Astrocyte of the cerebellum (primary cell): ENCODE data around the gene PSPH.

Source experiments
- DNase-seq: peaks from one replicate; pipeline ENCODE4 v3.0.0-alpha.2; 2011; ENCODE audit warnings: low read depth
- H3K4me3 ChIP-seq: 2 replicates; pipeline ENCODE4 v1.5.1; 2011; ENCODE audit warnings: mild to moderate bottlenecking, low read depth, low read length, moderate library complexity
- CTCF ChIP-seq: IDR thresholded peaks from 2 replicates; pipeline ENCODE4 v1.5.1; 2012; ENCODE audit warnings: low read length, low read depth, moderate library complexity, mild to moderate bottlenecking; ENCODE audit errors: missing control alignments
- in situ Hi-C: cut with HindIII; loops from 2 replicates; pipeline ENCODE4 v1.10.0; 2017; ENCODE audit warnings: low sequenced_read_pairs

Gene PSPH

GRCh38 chr7:55965100-55965470 lies 86.2 kb downstream of the PSPH start:
- in situ Hi-C loops: no loop called here
- DNase-seq: no peak
- H3K4me3 ChIP-seq: peak overlapping the region; percentile 64
- no peak for TF ChIP-seq CTCF

- in situ Hi-C loops: no loop called here
- peak within 1 kb of the TSS; percentile 64 for H3K4me3 ChIP-seq
- peak; percentile 23 for TF ChIP-seq CTCF
- DNase-seq: no peak
These were observed 86.8 kb downstream of the PSPH start, which contains the start of gene NIPSNAP2 for GRCh38 chr7:55964261-55965099. NIPSNAP2 (plus strand) TSS chr7:55964585; CDS start chr7:55964610, 25 bp downstream.

- DNase-seq: no peak
- peak overlapping the region; percentile 64 for H3K4me3 ChIP-seq
- TF ChIP-seq CTCF: no peak
- in situ Hi-C loops: no loop called here
These were observed 87.6 kb downstream of the PSPH start for GRCh38 chr7:55963584-55964168.

- in situ Hi-C loops: no loop called here
- no peak overlapping the region for H3K4me3 ChIP-seq
- DNase-seq: no peak
- no peak for TF ChIP-seq CTCF
These were observed 89.2 kb downstream of the PSPH start for GRCh38 chr7:55962014-55962413.
